K562 (cell line): Measurements from ENCODE around the gene SERPINH1. TPM values are rescaled to one million over a fixed set of nuclear protein-coding genes. Genes with fewer than 3 reads are reported as not detected.

Experiments
- BRD4 ChIP-seq: fragments of 200-600 bp; sonication (generic); IDR thresholded peaks from 2 replicates; pipeline ENCODE4 v1.6.1; 2017; ENCODE audit warnings: inconsistent platforms
- COPS2 ChIP-seq: fragments of 450-650 bp; conservative IDR thresholded peaks from 2 replicates; pipeline ENCODE4 v1.6.1; 2016; ENCODE audit warnings: mild to moderate bottlenecking, moderate library complexity
- EGR1 ChIP-seq: fragments of 450-650 bp; conservative IDR thresholded peaks from 2 replicates; pipeline ENCODE4 v1.6.1; 2017; ENCODE audit warnings: mild to moderate bottlenecking
- FOXP1 ChIP-seq: sonication (generic); formaldehyde crosslinking; IDR thresholded peaks from 2 replicates; pipeline ENCODE4 v1.8.0; 2022; ENCODE audit warnings: mild to moderate bottlenecking, missing genetic modification reagents
- GABPB2 ChIP-seq: fragments of 250-450 bp; sonication (Bioruptor Pico); conservative IDR thresholded peaks from 2 replicates; pipeline ENCODE4 v1.5.1; 2021; ENCODE audit warnings: mild to moderate bottlenecking
- GATA2 ChIP-seq: sonication (generic); formaldehyde crosslinking; IDR thresholded peaks from 2 replicates; pipeline ENCODE4 v1.4.0; 2020; ENCODE audit warnings: mild to moderate bottlenecking, missing genetic modification reagents
- PPARD ChIP-seq: fragments of 250-450 bp; sonication (Bioruptor Pico); IDR thresholded peaks from 2 replicates; pipeline ENCODE4 v1.8.0; 2022; ENCODE audit warnings: inconsistent platforms, mild to moderate bottlenecking, moderate library complexity
- RUNX1 ChIP-seq: sonication (generic); IDR thresholded peaks from 2 replicates; pipeline ENCODE4 v1.6.1; 2016; ENCODE audit warnings: antibody characterized with exemption, low read depth
- ZBTB7A ChIP-seq: IDR thresholded peaks from 2 replicates; pipeline ENCODE4 v1.6.1; 2011; ENCODE audit warnings: low read depth, mild to moderate bottlenecking, low read length, moderate library complexity, borderline replicate concordance; ENCODE audit not compliant: control insufficient read depth
- ZC3H11A ChIP-seq: IDR thresholded peaks from 2 replicates; pipeline ENCODE4 v1.6.1; 2012; ENCODE audit warnings: low read depth, low read length, improper control_type of control experiment
- ZNF76 ChIP-seq: fragments of 250-450 bp; sonication (Bioruptor Pico); IDR thresholded peaks from 2 replicates; pipeline ENCODE4 v1.4.0; 2020; ENCODE audit warnings: mild to moderate bottlenecking, moderate library complexity, borderline replicate concordance
- ZNF778 ChIP-seq: fragments of 450-650 bp; formaldehyde crosslinking; IDR thresholded peaks from 2 replicates; pipeline ENCODE4 v1.4.0; 2020; ENCODE audit warnings: mild to moderate bottlenecking, moderate library complexity
- polyA plus RNA-seq, 8 experiments: library from polyadenylated mRNA; depleted of rRNA in 4 of 8; stranded (reverse) in 5 of 8; unstranded in 3 of 8; fragments of >200 nt; fragmentation: Nextera tagmentation in 2 of 8; fragmentation: Illumina TruSeq in 1 of 8; extraction: Ambion mirVana in 2 of 8; extraction: Trizol in 1 of 8; gene quantifications; 2 replicates each; pipeline versions ENCODE4 v1.2.1 to v1.2.3, GENCODE V29; 2011 to 2014; ENCODE audit warnings: inconsistent platforms in 1 of 8, missing spikeins in 1 of 8
- total RNA-seq, 7 experiments: library from RNA; depleted of rRNA in 6 of 7; stranded (reverse); fragments of >200 nt in 6 of 7; fragmentation: Illumina TruSeq in 2 of 7; extraction: Trizol in 2 of 7; gene quantifications; 2 replicates each; pipeline versions ENCODE4 v1.2.1 to v1.2.3, GENCODE V29; 2011 to 2021; ENCODE audit warnings: low replicate concordance in 1 of 7
- TF ChIP-seq, protein P1 (sequence below): fragments of 200-800 bp; sonication (Bioruptor generic); IDR thresholded peaks from 2 replicates; pipeline ENCODE4 v1.6.1; 2017; ENCODE audit warnings: missing genetic modification characterization, missing compliant biosample characterization
- TF ChIP-seq, protein P2 (sequence below): sonication (generic); formaldehyde crosslinking; IDR thresholded peaks from 2 replicates; pipeline ENCODE4 v1.8.0; 2022; ENCODE audit warnings: mild to moderate bottlenecking, missing genetic modification reagents
- TF ChIP-seq, protein P3 (sequence below): fragments of 150-350 bp; conservative IDR thresholded peaks from 2 replicates; pipeline ENCODE4 v1.6.1; 2014; ENCODE audit warnings: low read length
- TF ChIP-seq, protein P4 (sequence below): sonication (generic); formaldehyde crosslinking; IDR thresholded peaks from 2 replicates; pipeline ENCODE4 v1.8.0; 2023; ENCODE audit warnings: mild to moderate bottlenecking, missing genetic modification reagents
- TF ChIP-seq, protein P5 (sequence below): sonication (generic); formaldehyde crosslinking; IDR thresholded peaks from 2 replicates; pipeline ENCODE4 v1.8.1; 2022; ENCODE audit warnings: missing genetic modification reagents
- TF ChIP-seq, protein P6 (sequence below): sonication (generic); formaldehyde crosslinking; IDR thresholded peaks from 2 replicates; pipeline ENCODE4 v1.4.0; 2020; ENCODE audit warnings: mild to moderate bottlenecking, missing genetic modification reagents

Gene SERPINH1
- total and polyA plus RNA-seq, 9 of the 15 experiments (the other 6 are each of a cell fraction or from before 2014, with no cell fraction given), result 2.8 to 106 (median 67.9) TPM

DNA sequence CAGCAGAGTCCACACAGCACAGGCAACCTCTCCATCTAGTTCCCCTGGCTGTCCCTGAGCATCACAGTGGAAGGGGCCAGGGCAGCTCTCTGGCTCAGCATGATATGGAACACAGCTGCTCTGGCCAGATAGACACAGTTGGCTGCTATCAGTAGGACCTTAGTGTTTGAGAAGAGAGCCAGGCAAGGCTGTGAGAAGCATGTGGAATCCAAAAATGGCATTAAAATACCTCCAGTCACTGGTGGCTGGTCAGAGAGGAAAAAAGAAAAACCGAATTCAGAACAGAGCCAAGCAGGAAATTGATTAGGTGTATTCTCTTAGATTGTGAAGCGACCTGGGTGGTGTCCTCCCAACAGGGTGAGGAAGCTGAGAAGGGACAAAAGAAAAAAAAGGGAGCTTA, 27.9 kb downstream of the SERPINH1 start (continued):
- TF ChIP-seq, protein P1, sequence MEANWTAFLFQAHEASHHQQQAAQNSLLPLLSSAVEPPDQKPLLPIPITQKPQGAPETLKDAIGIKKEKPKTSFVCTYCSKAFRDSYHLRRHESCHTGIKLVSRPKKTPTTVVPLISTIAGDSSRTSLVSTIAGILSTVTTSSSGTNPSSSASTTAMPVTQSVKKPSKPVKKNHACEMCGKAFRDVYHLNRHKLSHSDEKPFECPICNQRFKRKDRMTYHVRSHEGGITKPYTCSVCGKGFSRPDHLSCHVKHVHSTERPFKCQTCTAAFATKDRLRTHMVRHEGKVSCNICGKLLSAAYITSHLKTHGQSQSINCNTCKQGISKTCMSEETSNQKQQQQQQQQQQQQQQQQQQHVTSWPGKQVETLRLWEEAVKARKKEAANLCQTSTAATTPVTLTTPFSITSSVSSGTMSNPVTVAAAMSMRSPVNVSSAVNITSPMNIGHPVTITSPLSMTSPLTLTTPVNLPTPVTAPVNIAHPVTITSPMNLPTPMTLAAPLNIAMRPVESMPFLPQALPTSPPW (CRISPR knock-in tag), result peak; percentile 70
- no peak for TF ChIP-seq COPS2
- no peak for TF ChIP-seq BRD4
- TF ChIP-seq ZNF76 (CRISPR knock-in tag), result no peak
- TF ChIP-seq EGR1, result no peak
- TF ChIP-seq, protein P2, sequence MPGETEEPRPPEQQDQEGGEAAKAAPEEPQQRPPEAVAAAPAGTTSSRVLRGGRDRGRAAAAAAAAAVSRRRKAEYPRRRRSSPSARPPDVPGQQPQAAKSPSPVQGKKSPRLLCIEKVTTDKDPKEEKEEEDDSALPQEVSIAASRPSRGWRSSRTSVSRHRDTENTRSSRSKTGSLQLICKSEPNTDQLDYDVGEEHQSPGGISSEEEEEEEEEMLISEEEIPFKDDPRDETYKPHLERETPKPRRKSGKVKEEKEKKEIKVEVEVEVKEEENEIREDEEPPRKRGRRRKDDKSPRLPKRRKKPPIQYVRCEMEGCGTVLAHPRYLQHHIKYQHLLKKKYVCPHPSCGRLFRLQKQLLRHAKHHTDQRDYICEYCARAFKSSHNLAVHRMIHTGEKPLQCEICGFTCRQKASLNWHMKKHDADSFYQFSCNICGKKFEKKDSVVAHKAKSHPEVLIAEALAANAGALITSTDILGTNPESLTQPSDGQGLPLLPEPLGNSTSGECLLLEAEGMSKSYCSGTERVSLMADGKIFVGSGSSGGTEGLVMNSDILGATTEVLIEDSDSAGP (CRISPR knock-in tag), result no peak
- TF ChIP-seq, protein P3, sequence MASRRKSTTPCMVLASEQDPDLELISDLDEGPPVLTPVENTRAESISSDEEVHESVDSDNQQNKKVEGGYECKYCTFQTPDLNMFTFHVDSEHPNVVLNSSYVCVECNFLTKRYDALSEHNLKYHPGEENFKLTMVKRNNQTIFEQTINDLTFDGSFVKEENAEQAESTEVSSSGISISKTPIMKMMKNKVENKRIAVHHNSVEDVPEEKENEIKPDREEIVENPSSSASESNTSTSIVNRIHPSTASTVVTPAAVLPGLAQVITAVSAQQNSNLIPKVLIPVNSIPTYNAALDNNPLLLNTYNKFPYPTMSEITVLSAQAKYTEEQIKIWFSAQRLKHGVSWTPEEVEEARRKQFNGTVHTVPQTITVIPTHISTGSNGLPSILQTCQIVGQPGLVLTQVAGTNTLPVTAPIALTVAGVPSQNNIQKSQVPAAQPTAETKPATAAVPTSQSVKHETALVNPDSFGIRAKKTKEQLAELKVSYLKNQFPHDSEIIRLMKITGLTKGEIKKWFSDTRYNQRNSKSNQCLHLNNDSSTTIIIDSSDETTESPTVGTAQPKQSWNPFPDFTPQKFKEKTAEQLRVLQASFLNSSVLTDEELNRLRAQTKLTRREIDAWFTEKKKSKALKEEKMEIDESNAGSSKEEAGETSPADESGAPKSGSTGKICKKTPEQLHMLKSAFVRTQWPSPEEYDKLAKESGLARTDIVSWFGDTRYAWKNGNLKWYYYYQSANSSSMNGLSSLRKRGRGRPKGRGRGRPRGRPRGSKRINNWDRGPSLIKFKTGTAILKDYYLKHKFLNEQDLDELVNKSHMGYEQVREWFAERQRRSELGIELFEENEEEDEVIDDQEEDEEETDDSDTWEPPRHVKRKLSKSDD, result no peak
- TF ChIP-seq PPARD, result no peak
- TF ChIP-seq GABPB2, result no peak
- no peak for TF ChIP-seq ZNF778 (CRISPR knock-in tag)
- TF ChIP-seq RUNX1, result no peak
- TF ChIP-seq, protein P4, sequence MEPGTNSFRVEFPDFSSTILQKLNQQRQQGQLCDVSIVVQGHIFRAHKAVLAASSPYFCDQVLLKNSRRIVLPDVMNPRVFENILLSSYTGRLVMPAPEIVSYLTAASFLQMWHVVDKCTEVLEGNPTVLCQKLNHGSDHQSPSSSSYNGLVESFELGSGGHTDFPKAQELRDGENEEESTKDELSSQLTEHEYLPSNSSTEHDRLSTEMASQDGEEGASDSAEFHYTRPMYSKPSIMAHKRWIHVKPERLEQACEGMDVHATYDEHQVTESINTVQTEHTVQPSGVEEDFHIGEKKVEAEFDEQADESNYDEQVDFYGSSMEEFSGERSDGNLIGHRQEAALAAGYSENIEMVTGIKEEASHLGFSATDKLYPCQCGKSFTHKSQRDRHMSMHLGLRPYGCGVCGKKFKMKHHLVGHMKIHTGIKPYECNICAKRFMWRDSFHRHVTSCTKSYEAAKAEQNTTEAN (CRISPR knock-in tag), result no peak
- TF ChIP-seq, protein P5, sequence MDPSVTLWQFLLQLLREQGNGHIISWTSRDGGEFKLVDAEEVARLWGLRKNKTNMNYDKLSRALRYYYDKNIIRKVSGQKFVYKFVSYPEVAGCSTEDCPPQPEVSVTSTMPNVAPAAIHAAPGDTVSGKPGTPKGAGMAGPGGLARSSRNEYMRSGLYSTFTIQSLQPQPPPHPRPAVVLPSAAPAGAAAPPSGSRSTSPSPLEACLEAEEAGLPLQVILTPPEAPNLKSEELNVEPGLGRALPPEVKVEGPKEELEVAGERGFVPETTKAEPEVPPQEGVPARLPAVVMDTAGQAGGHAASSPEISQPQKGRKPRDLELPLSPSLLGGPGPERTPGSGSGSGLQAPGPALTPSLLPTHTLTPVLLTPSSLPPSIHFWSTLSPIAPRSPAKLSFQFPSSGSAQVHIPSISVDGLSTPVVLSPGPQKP (CRISPR knock-in tag), result no peak
- no peak for TF ChIP-seq ZC3H11A
- no peak for TF ChIP-seq FOXP1 (CRISPR knock-in tag)
- TF ChIP-seq, protein P6, sequence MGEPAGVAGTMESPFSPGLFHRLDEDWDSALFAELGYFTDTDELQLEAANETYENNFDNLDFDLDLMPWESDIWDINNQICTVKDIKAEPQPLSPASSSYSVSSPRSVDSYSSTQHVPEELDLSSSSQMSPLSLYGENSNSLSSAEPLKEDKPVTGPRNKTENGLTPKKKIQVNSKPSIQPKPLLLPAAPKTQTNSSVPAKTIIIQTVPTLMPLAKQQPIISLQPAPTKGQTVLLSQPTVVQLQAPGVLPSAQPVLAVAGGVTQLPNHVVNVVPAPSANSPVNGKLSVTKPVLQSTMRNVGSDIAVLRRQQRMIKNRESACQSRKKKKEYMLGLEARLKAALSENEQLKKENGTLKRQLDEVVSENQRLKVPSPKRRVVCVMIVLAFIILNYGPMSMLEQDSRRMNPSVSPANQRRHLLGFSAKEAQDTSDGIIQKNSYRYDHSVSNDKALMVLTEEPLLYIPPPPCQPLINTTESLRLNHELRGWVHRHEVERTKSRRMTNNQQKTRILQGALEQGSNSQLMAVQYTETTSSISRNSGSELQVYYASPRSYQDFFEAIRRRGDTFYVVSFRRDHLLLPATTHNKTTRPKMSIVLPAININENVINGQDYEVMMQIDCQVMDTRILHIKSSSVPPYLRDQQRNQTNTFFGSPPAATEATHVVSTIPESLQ (CRISPR knock-in tag), result no peak
- no peak for TF ChIP-seq ZBTB7A
- TF ChIP-seq GATA2 (CRISPR knock-in tag), result peak; percentile 99
